ENCODE data around the gene JPH2.
A peak's percentile ranks its signal among the peaks of the same experiment; 100 is the strongest.
"Not testable (repeated sequence)": the region's sequence is repeated elsewhere in the genome, so short reads cannot be mapped to it uniquely, and the experiment has no call there.

Gene JPH2

GRCh38 chr20:44211177-44212039 is 24.4 kb upstream of the JPH2 start:
- DNase-seq, result peak; percentile 57

- peak; percentile 98 for DNase-seq
These were observed 23.6 kb upstream of the JPH2 start, which contains the start of gene OSER1 for GRCh38 chr20:44210406-44211176. Gene OSER1 (minus strand): TSS chr20:44210771. CDS start chr20:44206957, 3,814 bp downstream.

- DNase-seq, result no peak
These were observed 22.9 kb upstream of the JPH2 start for GRCh38 chr20:44209686-44210405.

- no peak for DNase-seq
These were observed 21.8 kb upstream of the JPH2 start for GRCh38 chr20:44208770-44209169.

- DNase-seq, result no peak
These were observed 21.2 kb upstream of the JPH2 start for GRCh38 chr20:44208165-44208564.

GRCh38 chr20:44207126-44207723 is 20.2 kb upstream of the JPH2 start:
- no peak for DNase-seq

- no peak for DNase-seq
These were observed 19.1 kb upstream of the JPH2 start for GRCh38 chr20:44206132-44206531.

- no peak for DNase-seq
These were observed 17.8 kb upstream of the JPH2 start for GRCh38 chr20:44204832-44205215.

GRCh38 chr20:44204156-44204831 is 17.3 kb upstream of the JPH2 start:
- no peak for DNase-seq

- DNase-seq, result no peak
These were observed 16.2 kb upstream of the JPH2 start for GRCh38 chr20:44203161-44203560.

- DNase-seq, result no peak
These were observed 14.0 kb upstream of the JPH2 start for GRCh38 chr20:44200983-44201382.

GRCh38 chr20:44200371-44200770 is 13.4 kb upstream of the JPH2 start:
- DNase-seq, result no peak

- no peak for DNase-seq
These were observed 12.9 kb upstream of the JPH2 start for GRCh38 chr20:44199877-44200276.

GRCh38 chr20:44198872-44199271 is 11.9 kb upstream of the JPH2 start:
- DNase-seq, result no peak

- DNase-seq, result no peak
These were observed 9.3 kb upstream of the JPH2 start for GRCh38 chr20:44196271-44196670.

GRCh38 chr20:44195605-44196004 is 8.6 kb upstream of the JPH2 start:
- no peak for DNase-seq

GRCh38 chr20:44193801-44194200 is 6.8 kb upstream of the JPH2 start:
- no peak for DNase-seq

- DNase-seq, result not testable (repeated sequence)
These were observed 4.7 kb upstream of the JPH2 start for GRCh38 chr20:44191640-44192039.

- peak; percentile 44 for DNase-seq
These were observed 3.3 kb upstream of the JPH2 start for GRCh38 chr20:44190197-44190852.

GRCh38 chr20:44188752-44189151 is 1.8 kb upstream of the JPH2 start:
- no peak for DNase-seq
